ENCODE measurements around the gene UTP18. TPM values are rescaled to one million over a fixed set of nuclear protein-coding genes. Genes with fewer than 3 reads are reported as not detected.
A peak's percentile ranks its signal among the peaks of the same experiment; 100 is the strongest.

Gene UTP18
- total RNA-seq, 2 experiments from 2014 or later = 42.9 to 45.5 TPM

DNA sequence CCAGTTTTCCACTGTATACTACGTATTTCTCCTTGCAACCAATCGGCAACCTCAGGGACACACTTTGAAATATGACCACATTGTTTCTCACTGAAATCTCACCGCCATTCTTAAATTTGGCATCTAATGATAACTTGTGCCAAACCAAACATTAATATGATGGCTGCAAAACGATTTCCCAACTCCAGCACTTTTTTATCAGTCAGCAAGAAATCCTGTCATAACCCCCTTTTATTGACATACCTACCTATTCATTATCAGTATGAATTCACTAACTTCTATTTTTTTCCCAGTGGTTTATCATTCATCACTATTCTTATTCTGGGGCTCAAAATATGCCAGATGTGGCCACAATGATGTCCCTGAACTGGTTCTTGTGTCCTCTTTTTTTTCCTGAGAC lies 16.3 kb upstream of the UTP18 start:
- peaks cover 7% of the 10 kb centered on the region for H3K36me3 Mint-ChIP-seq (ENCODE audit: low read depth)
- CTCF ChIA-PET = no interaction called here
- H3K27ac Mint-ChIP-seq = no peak overlapping the region

GRCh38 chr17:51245535-51245934 lies 14.8 kb upstream of the UTP18 start:
- no peak overlapping the region for H3K4me3 Mint-ChIP-seq
- no peak for DNase-seq
- no peaks in the 10 kb centered on the region for H3K9me3 Mint-ChIP-seq
- CTCF ChIA-PET = interaction anchor here (1.1 kb wide), 1 partner anchor 24 kb away, joined by 4 read pairs; no protein-coding TSS in a partner anchor
- no peaks in the 10 kb centered on the region for H3K27me3 Mint-ChIP-seq
- peaks cover 12% of the 10 kb centered on the region for H3K36me3 Mint-ChIP-seq (ENCODE audit: low read depth)
- POLR2A ChIA-PET = no interaction called here
- H3K27ac Mint-ChIP-seq = no peak overlapping the region
- H3K4me1 Mint-ChIP-seq = peaks cover 2% of the 10 kb centered on the region

More for the DNA sequence above, 16.3 kb upstream of the UTP18 start:
- no peaks in the 10 kb centered on the region for H3K27me3 Mint-ChIP-seq
- H3K4me3 Mint-ChIP-seq = no peak overlapping the region
- POLR2A ChIA-PET = no interaction called here
- H3K9me3 Mint-ChIP-seq = no peaks in the 10 kb centered on the region
- no peak for DNase-seq
- H3K4me1 Mint-ChIP-seq = peaks cover 3% of the 10 kb centered on the region

DNA sequence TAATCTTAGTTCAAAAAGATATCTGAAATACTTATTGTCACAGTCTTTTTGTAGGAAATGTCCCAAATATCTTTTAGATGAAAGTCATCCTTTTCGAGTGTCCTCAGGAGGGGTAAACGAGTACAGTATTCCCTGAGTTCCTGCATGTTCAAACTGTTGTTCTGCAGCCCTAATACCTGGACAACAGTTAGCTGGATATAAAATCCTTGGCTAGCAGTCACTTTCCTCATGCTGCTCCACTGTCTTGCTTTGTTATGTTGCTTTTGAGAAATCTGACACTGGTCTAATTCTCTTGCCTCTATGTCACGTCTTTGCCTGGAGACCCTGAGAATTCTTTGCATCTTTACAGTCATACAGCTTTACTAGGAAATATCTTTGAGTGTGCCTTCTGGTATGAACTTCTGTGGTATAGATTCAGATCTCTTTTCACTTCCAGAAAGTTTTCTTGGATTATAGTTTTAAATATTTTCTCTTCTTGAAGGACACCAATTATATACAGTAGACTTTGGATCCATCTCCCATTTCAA lies 10.0 kb upstream of the UTP18 start:
- H3K9me3 Mint-ChIP-seq = no peaks in the 10 kb centered on the region

DNA sequence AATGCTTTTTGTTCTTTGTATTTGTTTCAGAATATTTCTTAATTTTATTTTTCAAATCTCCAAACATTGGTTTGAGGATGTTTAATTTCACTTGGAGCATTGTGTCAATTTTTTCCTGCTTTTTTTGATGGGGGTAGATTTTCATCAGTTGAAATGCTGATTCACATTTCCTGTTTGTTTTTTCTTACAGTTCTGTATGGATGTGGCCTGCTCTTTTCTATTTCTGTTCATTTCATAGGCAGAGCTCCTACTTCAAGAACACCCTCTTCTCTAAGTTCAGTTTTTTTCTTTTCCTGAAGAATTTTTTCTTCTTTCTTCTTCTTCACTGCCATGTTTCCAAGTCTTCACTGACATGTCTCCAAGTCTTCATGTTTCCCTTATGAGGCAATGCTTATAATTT lies 9.3 kb upstream of the UTP18 start:
- H3K4me3 Mint-ChIP-seq = no peak overlapping the region
- no peaks in the 10 kb centered on the region for H3K27me3 Mint-ChIP-seq
- CTCF ChIA-PET = interaction anchor here (1.2 to 1.5 kb wide), 2 partner anchors 9 to 21 kb away, joined by 3 read pairs; partner anchors contain the start of gene MBTD1
- H3K27ac Mint-ChIP-seq = no peak overlapping the region
- H3K36me3 Mint-ChIP-seq (ENCODE audit: low read depth) = peaks cover 40% of the 10 kb centered on the region
- POLR2A ChIA-PET = no interaction called here
- DNase-seq = no peak
- no peaks in the 10 kb centered on the region for H3K9me3 Mint-ChIP-seq
- H3K4me1 Mint-ChIP-seq = peaks cover 23% of the 10 kb centered on the region

More for the DNA sequence above, 10.0 kb upstream of the UTP18 start:
- CTCF ChIA-PET = interaction anchor here (1.2 to 1.5 kb wide), 2 partner anchors 9 to 21 kb away, joined by 3 read pairs; partner anchors contain the start of gene MBTD1
- DNase-seq = no peak
- peaks cover 39% of the 10 kb centered on the region for H3K36me3 Mint-ChIP-seq (ENCODE audit: low read depth)
- no peak overlapping the region for H3K27ac Mint-ChIP-seq
- POLR2A ChIA-PET = no interaction called here
- peaks cover 20% of the 10 kb centered on the region for H3K4me1 Mint-ChIP-seq
- H3K27me3 Mint-ChIP-seq = no peaks in the 10 kb centered on the region
- no peak overlapping the region for H3K4me3 Mint-ChIP-seq

GRCh38 chr17:51255673-51256072 lies 4.7 kb upstream of the UTP18 start:
- H3K27ac Mint-ChIP-seq = no peak overlapping the region
- DNase-seq = no peak
- ChIA-PET CTCF (no interaction called here), POLR2A (no interaction called here)
- H3K4me1 Mint-ChIP-seq = peaks cover 52% of the 10 kb centered on the region
- no peak overlapping the region for H3K4me3 Mint-ChIP-seq
- no peaks in the 10 kb centered on the region for H3K27me3 Mint-ChIP-seq
- peaks cover 43% of the 10 kb centered on the region for H3K36me3 Mint-ChIP-seq (ENCODE audit: low read depth)
- H3K9me3 Mint-ChIP-seq = no peaks in the 10 kb centered on the region

GRCh38 chr17:51256101-51256500 lies 4.2 kb upstream of the UTP18 start:
- POLR2A ChIA-PET = no interaction called here
- CTCF ChIA-PET = no interaction called here
- H3K36me3 Mint-ChIP-seq (ENCODE audit: low read depth) = peaks cover 39% of the 10 kb centered on the region
- H3K4me1 Mint-ChIP-seq = peaks cover 50% of the 10 kb centered on the region
- no peaks in the 10 kb centered on the region for H3K9me3 Mint-ChIP-seq
- no peak overlapping the region for H3K4me3 Mint-ChIP-seq
- H3K27me3 Mint-ChIP-seq = no peaks in the 10 kb centered on the region
- DNase-seq = no peak
- no peak overlapping the region for H3K27ac Mint-ChIP-seq

DNA sequence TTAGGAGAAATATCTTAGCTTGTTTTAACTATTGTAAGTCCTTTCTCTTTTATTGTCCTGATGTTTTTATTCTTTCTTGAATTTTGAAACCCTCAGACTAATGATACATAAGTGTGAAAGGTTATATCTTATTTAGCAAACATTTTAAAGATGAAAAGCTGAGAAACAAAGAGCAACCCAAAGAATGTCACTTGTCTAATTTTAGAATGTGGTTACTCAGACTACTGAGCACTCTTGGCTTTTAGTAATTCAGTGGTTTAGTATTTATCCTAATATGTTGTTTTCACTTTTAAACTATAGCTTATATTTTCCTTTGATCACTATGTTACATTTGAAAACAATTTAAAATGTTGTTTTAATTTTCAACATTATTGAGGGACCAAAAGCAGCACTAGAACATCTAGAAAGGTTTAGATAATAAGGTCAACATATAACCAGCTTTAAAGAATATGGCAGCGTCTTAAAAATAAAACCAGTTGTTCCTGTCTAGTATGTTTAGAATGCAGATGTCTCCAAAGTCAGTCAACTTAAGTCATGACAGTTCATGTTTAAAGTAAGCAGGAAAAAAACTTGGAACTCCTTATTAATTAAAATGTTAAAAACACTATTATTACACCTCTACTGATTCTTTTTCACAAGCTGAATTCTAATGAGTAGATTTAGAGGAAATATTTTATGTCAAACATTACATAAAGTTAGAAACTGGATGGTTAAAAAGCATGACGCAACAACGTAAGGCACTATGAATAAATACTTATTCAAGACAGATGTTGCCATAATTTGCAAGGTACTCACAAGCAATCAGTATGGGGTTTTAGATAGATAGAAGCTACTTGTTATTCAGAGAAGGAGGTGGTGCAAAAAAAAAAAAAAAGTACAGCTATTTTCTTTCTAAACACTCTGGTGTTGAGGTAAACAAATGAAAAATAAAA lies 2.9 kb upstream of the UTP18 start:
- Mint-ChIP-seq H3K4me3 (peak overlapping the region; percentile 84), H3K36me3 (ENCODE audit: low read depth) (peaks cover 32% of the 10 kb centered on the region), H3K27ac (no peak overlapping the region), H3K27me3 (no peaks in the 10 kb centered on the region), H3K9me3 (no peaks in the 10 kb centered on the region), H3K4me1 (peaks cover 57% of the 10 kb centered on the region)
- CTCF ChIA-PET = interaction anchor here (0.6 to 1.3 kb wide), 2 partner anchors 8 to 690 kb away, joined by 3 read pairs; no protein-coding TSS in a partner anchor
- DNase-seq = no peak
- POLR2A ChIA-PET = no interaction called here

DNA sequence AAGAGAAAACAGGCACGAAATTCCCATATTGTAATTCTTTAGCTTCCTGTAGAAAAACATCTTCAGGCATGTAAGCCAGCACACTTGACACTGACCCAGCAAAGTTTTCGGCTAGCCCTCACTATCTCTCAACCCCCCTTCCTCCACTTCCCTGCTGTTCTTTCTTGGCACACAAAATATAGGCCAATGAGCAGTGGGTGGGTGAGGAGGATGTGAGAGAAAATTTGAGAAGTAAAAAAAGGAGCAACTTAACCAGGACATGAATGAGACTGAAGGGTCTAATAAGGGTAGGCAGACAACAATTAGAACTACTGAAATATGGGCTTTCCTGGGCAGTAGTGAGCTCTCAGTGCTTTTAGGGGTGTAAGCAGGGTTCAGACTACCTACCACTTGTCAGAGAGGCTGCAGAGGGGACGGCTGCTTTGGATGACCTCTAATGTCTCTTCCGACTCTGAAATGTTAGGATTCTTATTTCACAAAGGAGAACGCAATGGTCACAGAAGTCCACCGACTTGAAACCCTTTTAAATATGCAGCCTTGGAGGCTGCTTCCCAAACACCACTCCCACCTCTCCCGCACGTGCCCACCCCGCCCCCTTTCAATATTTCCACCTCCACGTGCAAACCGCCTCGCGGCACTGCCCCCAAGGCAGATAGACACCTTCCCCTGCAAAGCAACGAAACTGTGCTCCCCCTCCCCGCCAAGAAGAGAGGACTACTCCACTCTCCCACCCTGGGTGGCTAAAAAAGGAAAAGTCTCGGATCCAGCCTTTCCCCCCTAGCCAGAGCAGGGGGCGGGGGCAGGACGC lies 1.4 kb upstream of the UTP18 start:
- peak overlapping the region; percentile 88 for H3K27ac Mint-ChIP-seq

GRCh38 chr17:51259564-51260236 lies 646 bp upstream of the UTP18 start, which contains the start of gene MBTD1:
Gene MBTD1 (minus strand): TSS chr17:51260049. CDS start chr17:51225161, 34,888 bp downstream.
- peak; percentile 97 for DNase-seq
- ChIA-PET POLR2A (no interaction called here), CTCF (interaction anchor here (1.1 kb wide), 1 partner anchor 9 kb away, joined by 3 read pairs; no protein-coding TSS in a partner anchor)
- H3K27me3 Mint-ChIP-seq = no peaks in the 10 kb centered on the region
- H3K27ac Mint-ChIP-seq = peak within 1 kb of the TSS; percentile 98
- peaks cover 33% of the 10 kb centered on the region for H3K36me3 Mint-ChIP-seq (ENCODE audit: low read depth)
- peaks cover 66% of the 10 kb centered on the region for H3K4me1 Mint-ChIP-seq
- H3K9me3 Mint-ChIP-seq = no peaks in the 10 kb centered on the region
- H3K4me3 Mint-ChIP-seq = peak within 1 kb of the TSS; percentile 84

More for the DNA sequence above, 1.4 kb upstream of the UTP18 start:
- POLR2A ChIA-PET = no interaction called here
- CTCF ChIA-PET = interaction anchor here (1.1 kb wide), 1 partner anchor 8 kb away, joined by 3 read pairs; no protein-coding TSS in a partner anchor
- no peaks in the 10 kb centered on the region for H3K27me3 Mint-ChIP-seq
- peaks cover 36% of the 10 kb centered on the region for H3K36me3 Mint-ChIP-seq (ENCODE audit: low read depth)
- H3K9me3 Mint-ChIP-seq = no peaks in the 10 kb centered on the region
- peak overlapping the region; percentile 84 for H3K4me3 Mint-ChIP-seq
- H3K4me1 Mint-ChIP-seq = peaks cover 69% of the 10 kb centered on the region
- DNase-seq = no peak

GRCh38 chr17:51261024-51261963 lies 948 bp downstream of the UTP18 start:
- no peaks in the 10 kb centered on the region for H3K9me3 Mint-ChIP-seq
- POLR2A ChIA-PET = interaction anchor here (0.6 to 0.7 kb wide), 3 partner anchors 10 to 716 kb away, joined by 3 to 4 read pairs (median 4); no protein-coding TSS in a partner anchor
- peak; percentile 75 for DNase-seq
- CTCF ChIA-PET = interaction anchor here (0.6 to 1.9 kb wide), 3 partner anchors 10 to 498 kb away, joined by 3 to 6 read pairs (median 3); no protein-coding TSS in a partner anchor
- no peaks in the 10 kb centered on the region for H3K27me3 Mint-ChIP-seq
- H3K4me1 Mint-ChIP-seq = peaks cover 62% of the 10 kb centered on the region
- H3K4me3 Mint-ChIP-seq = peak overlapping the region; percentile 84
- peak overlapping the region; percentile 98 for H3K27ac Mint-ChIP-seq
- peaks cover 40% of the 10 kb centered on the region for H3K36me3 Mint-ChIP-seq (ENCODE audit: low read depth)

- ChIA-PET CTCF (interaction anchor here (0.6 kb wide), 1 partner anchor 88 kb away, joined by 4 read pairs; no protein-coding TSS in a partner anchor), POLR2A (no interaction called here)
- Mint-ChIP-seq H3K4me1 (peaks cover 51% of the 10 kb centered on the region), H3K4me3 (peak overlapping the region; percentile 44), H3K36me3 (ENCODE audit: low read depth) (peaks cover 44% of the 10 kb centered on the region), H3K9me3 (no peaks in the 10 kb centered on the region), H3K27me3 (no peaks in the 10 kb centered on the region), H3K27ac (no peak overlapping the region)
- no peak for DNase-seq
These were observed 2.7 kb downstream of the UTP18 start for GRCh38 chr17:51263006-51263405.
